ENCODE data around the gene AKNAD1.
A peak's percentile ranks its signal among the peaks of the same experiment; 100 is the strongest.

The AKNAD1 gene

GRCh38 chr1:108880850-108881249 lies 24.0 kb upstream of the AKNAD1 start:
- no peak overlapping the region for H3K4me3 ChIP-seq
- TF ChIP-seq CTCF (IDR thresholded peaks at IDR 0.05): no peak
- H3K27ac ChIP-seq: no peak overlapping the region
- DNase-seq (ENCODE audit: low spot score): no peak

GRCh38 chr1:108878678-108879077 lies 21.8 kb upstream of the AKNAD1 start:
- no peak for TF ChIP-seq CTCF (IDR thresholded peaks at IDR 0.05)
- Histone ChIP-seq H3K27ac (peak overlapping the region in 1 of 2 donors; percentile 5), H3K4me3 (no peak overlapping the region)
- no peak for DNase-seq (ENCODE audit: low spot score)

GRCh38 chr1:108878160-108878469 lies 21.2 kb upstream of the AKNAD1 start:
- Histone ChIP-seq H3K27ac (peak overlapping the region; percentile 7 to 55), H3K4me3 (peak overlapping the region; percentile 97)
- DNase-seq (ENCODE audit: low spot score): no peak
- no peak for TF ChIP-seq CTCF (IDR thresholded peaks at IDR 0.05)

GRCh38 chr1:108877348-108878159 lies 20.7 kb upstream of the AKNAD1 start:
- no peak for DNase-seq (ENCODE audit: low spot score)
- no peak for TF ChIP-seq CTCF (IDR thresholded peaks at IDR 0.05)
- peak overlapping the region; percentile 63 to 83 for H3K27ac ChIP-seq
- peak overlapping the region; percentile 97 for H3K4me3 ChIP-seq

- TF ChIP-seq CTCF (IDR thresholded peaks at IDR 0.05): no peak
- no peak overlapping the region for H3K27ac ChIP-seq
- DNase-seq (ENCODE audit: low spot score): no peak
- no peak overlapping the region for H3K4me3 ChIP-seq
Observed at GRCh38 chr1:108871050-108871724, 14.3 kb upstream of the AKNAD1 start.

- TF ChIP-seq CTCF (IDR thresholded peaks at IDR 0.05): no peak
- H3K27ac ChIP-seq: no peak overlapping the region
- DNase-seq (ENCODE audit: low spot score): no peak
- no peak overlapping the region for H3K4me3 ChIP-seq
Observed at GRCh38 chr1:108865316-108865910, 8.5 kb upstream of the AKNAD1 start.

Measured in coronary artery (tissue), 2 donors.